Measurements from ENCODE around the gene DIP2B. TPM values are rescaled to one million over a fixed set of nuclear protein-coding genes. Genes with fewer than 3 reads are reported as not detected.

DIP2B gene
- total and polyA plus RNA-seq, 10 donors: 5.6 to 96.4 (median 61.6) TPM

GRCh38 chr12:50771409-50771808, 266.6 kb downstream of the DIP2B start:
- Histone ChIP-seq H3K27ac (no peak overlapping the region), H3K27me3 (replicated peaks in 1 of 7) (no peaks in the 10 kb centered on the region), H3K4me1 (peaks cover 0 to 38% (median 12%) of the 10 kb centered on the region in 6 donors), H3K4me3 (no peak overlapping the region), H3K9me3 (peaks cover 0 to 4% (median 0%) of the 10 kb centered on the region in 8 donors), H3K36me3 (peaks cover 0 to 43% (median 13%) of the 10 kb centered on the region in 6 donors)
- no peak for DNase-seq
- WGBS, 5 donors: 95 to 98% (median 96%) methylated on average over 5 of the region's 5 CpGs
- intact Hi-C loops (cut with DNase I; ENCODE audit: low total_unique reads): no loop called here
- TF ChIP-seq CTCF (IDR thresholded peaks at IDR 0.05 in 8 of 11, conservative IDR thresholded peaks at IDR 0.05 in 3 of 11): no peak
- no peak for TF ChIP-seq POLR2AphosphoS5 (IDR thresholded peaks at IDR 0.05)
- TF ChIP-seq POLR2A (IDR thresholded peaks at IDR 0.05): no peak

GRCh38 chr12:50772470-50772869, 267.7 kb downstream of the DIP2B start:
- peaks cover 0 to 37% (median 6%) of the 10 kb centered on the region in 6 donors for H3K4me1 ChIP-seq
- H3K4me3 ChIP-seq: no peak overlapping the region
- no peak overlapping the region for H3K27ac ChIP-seq
- 95 to 99% (median 98%) methylated on average over 5 of the region's 5 CpGs for WGBS, 5 donors
- H3K27me3 ChIP-seq (replicated peaks in 1 of 7): no peaks in the 10 kb centered on the region
- no peak for DNase-seq
- intact Hi-C loops (cut with DNase I; ENCODE audit: low total_unique reads): no loop called here
- peaks cover 0 to 4% (median 0%) of the 10 kb centered on the region in 8 donors for H3K9me3 ChIP-seq
- H3K36me3 ChIP-seq: peaks cover 0 to 43% (median 13%) of the 10 kb centered on the region in 6 donors
- no peak for TF ChIP-seq POLR2AphosphoS5 (IDR thresholded peaks at IDR 0.05)

DNA sequence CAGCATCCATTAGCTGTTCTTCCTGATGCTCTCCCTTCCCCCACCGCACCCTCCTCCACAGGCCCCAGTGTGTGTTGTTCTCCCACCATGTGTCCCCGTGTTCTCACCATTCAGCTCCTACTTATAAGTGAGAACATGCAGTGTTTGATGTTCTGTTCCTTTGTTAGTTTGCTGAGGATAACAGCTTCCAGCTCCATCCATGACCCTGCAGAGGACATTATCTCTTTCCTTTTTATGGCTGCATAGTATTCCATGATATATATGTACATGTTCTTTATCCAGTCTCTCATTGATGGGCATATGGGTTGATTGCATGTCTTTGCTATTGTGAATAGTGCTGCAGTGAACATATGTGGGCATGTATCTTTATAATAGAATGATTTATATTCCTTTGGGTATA, 268.1 kb downstream of the DIP2B start:
- H3K4me1 ChIP-seq: peaks cover 0 to 33% (median 4%) of the 10 kb centered on the region in 6 donors
- H3K4me3 ChIP-seq: no peak overlapping the region
- peaks cover 0 to 4% (median 0%) of the 10 kb centered on the region in 8 donors for H3K9me3 ChIP-seq
- 95 to 100% (median 97%) methylated on average over 2 of the region's 2 CpGs for WGBS, 5 donors
- no peak for DNase-seq
- intact Hi-C loops (cut with DNase I; ENCODE audit: low total_unique reads): no loop called here
- H3K27me3 ChIP-seq (replicated peaks in 1 of 7): no peaks in the 10 kb centered on the region
- peaks cover 0 to 43% (median 13%) of the 10 kb centered on the region in 6 donors for H3K36me3 ChIP-seq
- H3K27ac ChIP-seq: no peak overlapping the region
- no peak for TF ChIP-seq POLR2A (IDR thresholded peaks at IDR 0.05)
- no peak for TF ChIP-seq POLR2AphosphoS5 (IDR thresholded peaks at IDR 0.05)
- no peak for TF ChIP-seq CTCF (IDR thresholded peaks at IDR 0.05 in 8 of 11, conservative IDR thresholded peaks at IDR 0.05 in 3 of 11)

GRCh38 chr12:50775251-50775650, 270.5 kb downstream of the DIP2B start:
- DNase-seq: no peak
- intact Hi-C loops (cut with DNase I; ENCODE audit: low total_unique reads): no loop called here
- 91 to 98% (median 93%) methylated on average over 2 of the region's 2 CpGs for WGBS, 5 donors
- H3K4me1 ChIP-seq: peaks cover 0 to 16% (median 0%) of the 10 kb centered on the region in 6 donors
- H3K9me3 ChIP-seq: peaks cover 0 to 4% (median 0%) of the 10 kb centered on the region in 8 donors
- TF ChIP-seq POLR2A (IDR thresholded peaks at IDR 0.05): no peak
- no peak overlapping the region for H3K4me3 ChIP-seq
- no peaks in the 10 kb centered on the region for H3K27me3 ChIP-seq (replicated peaks in 1 of 7)
- H3K27ac ChIP-seq: no peak overlapping the region
- H3K36me3 ChIP-seq: peaks cover 0 to 44% (median 13%) of the 10 kb centered on the region in 6 donors

DNA sequence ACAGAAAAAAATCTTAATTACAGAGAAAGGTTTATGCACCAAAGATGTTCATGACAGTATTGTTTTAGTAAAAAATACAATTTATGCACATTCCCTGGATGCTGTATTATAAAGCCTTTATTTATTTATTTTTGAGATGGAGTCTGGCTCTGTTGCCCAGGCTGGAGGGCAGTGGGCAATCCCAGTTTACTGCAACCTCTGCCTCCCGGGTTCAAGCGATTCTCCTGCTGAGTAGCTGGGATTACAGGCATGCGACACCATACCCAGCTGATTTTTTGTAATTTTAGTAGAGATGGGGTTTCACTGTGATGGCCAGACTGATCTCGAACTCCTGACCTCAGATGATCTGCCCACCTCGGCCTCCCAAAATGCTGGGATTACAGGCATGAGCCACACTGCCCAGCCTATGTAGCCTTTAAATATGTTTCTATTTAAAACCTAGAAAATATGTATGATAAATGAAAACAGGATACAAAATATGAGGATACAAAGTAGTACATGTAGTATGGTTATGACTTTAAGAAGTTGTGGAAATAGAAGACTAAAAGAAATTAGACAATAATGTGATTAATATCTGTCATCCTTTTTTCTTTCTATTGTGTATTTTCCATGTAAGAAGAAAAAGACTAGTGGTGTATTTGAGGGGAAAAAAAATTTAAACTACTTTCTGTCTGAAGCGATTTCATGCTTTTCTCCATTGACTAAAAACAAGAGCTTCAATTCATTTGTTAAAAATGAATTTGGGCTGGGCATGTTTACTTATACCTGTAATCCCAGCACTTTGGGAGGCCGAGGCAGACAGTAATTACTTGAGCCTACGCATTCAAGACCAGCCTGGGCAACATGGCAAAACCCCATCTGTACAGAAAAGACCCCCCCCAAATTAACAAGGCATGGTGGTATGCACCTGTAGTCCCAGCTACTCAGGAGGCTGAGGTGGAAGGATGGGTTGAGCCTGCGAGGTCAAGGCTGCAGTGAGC, 272.3 kb downstream of the DIP2B start:
- no peak overlapping the region for H3K4me3 ChIP-seq
- WGBS, 5 donors: 86 to 92% (median 89%) methylated on average over 9 of the region's 9 CpGs
- no peak for DNase-seq
- H3K36me3 ChIP-seq: peaks cover 0 to 44% (median 15%) of the 10 kb centered on the region in 6 donors
- H3K27me3 ChIP-seq (replicated peaks in 1 of 7): no peaks in the 10 kb centered on the region
- H3K4me1 ChIP-seq: peaks cover 0 to 16% (median 0%) of the 10 kb centered on the region in 6 donors
- TF ChIP-seq CTCF (IDR thresholded peaks at IDR 0.05 in 8 of 11, conservative IDR thresholded peaks at IDR 0.05 in 3 of 11) (no peak), POLR2A (IDR thresholded peaks at IDR 0.05) (no peak), POLR2AphosphoS5 (IDR thresholded peaks at IDR 0.05) (no peak)
- intact Hi-C loops (cut with DNase I; ENCODE audit: low total_unique reads): no loop called here
- H3K27ac ChIP-seq: no peak overlapping the region
- peaks cover 0 to 4% (median 0%) of the 10 kb centered on the region in 8 donors for H3K9me3 ChIP-seq

All from spleen (tissue), 11 donors.